Smooth muscle cell of the coronary artery (primary cell): ENCODE results near the gene SLC29A1. TPM values are rescaled to one million over a fixed set of nuclear protein-coding genes. Genes with fewer than 3 reads are reported as not detected.

Experiments
- total RNA-seq: library from RNA; depleted of rRNA; stranded (reverse); fragments of >200 nt; gene quantifications from 2 replicates; pipeline ENCODE4 v1.2.3, GENCODE V29; 2014; ENCODE audit warnings: low replicate concordance

The SLC29A1 gene
- total RNA-seq, result 12.3 and 14.6 TPM in 2 replicates

DNA sequence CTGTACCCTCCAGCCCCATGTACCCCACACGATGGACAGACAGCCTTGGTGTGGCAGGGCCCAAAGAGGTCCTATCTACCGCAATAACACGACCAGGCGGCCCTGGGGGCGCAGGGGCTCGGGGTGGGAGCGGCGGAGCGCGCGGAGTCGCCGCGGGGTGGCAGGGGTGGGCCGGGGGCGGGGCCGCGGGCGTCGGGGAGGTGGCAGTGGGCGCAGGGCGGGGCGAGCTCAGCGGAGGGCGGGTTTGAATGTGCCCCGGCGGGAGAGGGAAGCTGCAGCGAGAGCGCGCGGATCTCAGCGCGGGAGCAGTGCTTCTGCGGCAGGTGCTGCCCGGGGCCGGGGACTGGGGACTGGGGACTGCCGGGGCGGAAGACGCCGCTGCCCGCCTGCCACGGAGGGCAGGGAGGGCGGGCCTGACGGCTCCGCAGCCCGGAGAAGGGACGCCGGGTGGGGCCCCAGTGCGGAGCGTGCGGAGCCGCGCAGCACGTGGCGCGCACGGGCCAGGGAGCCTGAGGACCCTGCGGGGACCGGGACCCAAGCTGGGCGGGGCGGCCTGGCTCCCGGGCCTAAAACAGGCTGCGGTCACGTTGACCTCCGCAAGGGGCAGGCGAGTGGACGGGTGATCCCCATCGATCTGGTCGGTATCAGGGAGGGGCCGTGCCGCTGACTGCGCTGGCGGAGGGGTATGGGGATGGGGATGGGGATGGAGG is at the start of gene SLC29A1:
TSS of gene SLC29A1 (plus strand) at position 277 of the 710 bp plus-strand sequence. CDS start 3,719 bp downstream, outside the sequence.

DNA sequence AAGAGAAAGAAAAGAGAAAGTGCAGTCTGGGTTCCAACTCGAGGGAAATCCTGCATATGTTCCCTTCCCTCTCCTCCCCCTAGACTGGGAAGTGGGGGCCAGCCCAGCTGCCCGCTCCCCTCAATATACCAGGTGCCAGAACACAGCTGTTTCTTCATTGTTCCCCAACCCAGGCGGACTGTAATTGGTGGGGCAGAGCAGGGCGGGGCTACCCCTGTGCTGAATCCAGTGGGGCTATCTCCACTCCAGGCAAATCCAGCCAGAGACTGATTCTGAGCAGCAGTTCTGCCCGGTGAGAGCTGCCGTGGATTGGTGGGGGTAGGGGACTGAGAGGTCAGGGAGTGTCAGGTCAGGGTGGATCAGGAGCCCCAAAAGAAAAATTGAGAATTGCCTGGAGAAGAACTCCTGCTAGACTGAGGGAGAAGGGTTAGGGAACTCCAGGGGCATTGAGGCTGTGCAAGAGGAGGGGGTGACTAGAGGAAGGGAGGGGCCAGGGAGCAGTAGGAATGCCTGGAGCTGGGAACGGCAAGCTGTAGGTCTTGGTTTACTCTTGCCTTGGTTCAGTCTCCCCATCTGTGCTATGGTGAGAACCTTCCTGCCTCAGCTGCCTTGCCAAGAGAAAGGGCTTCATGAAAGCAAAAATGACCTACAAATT is 6.6 kb upstream of the SLC29A1 start, which contains the start of gene MYMX:
TSS of gene MYMX (plus strand) at position 250 of the 655 bp plus-strand sequence. CDS start 546 bp downstream, outside the sequence.

DNA sequence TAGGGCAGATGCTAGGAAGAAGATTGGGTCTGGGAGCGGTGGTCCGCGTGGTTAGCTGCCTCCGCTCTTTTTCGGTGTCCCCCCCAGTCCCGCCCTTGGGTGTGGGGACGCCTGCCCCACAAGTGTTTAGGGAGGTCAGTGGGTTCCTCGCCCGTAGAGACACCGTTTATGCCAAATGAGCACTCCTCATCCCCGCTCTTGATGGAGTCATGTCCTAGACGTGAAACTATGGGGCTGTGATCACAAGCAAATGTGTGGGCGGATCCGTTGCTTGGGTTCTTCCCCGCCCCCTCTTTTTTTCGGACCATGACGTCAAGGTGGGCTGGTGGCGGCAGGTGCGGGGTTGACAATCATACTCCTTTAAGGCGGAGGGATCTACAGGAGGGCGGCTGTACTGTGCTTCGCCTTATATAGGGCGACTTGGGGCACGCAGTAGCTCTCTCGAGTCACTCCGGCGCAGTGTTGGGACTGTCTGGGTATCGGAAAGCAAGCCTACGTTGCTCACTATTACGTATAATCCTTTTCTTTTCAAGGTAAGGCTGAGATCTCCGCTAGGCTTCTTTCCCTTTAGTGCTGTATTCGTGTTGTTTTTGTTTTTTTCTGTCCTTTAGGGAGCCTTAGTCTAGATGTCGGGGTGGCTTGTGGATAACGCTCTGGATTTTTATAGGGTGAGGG is 23.4 kb downstream of the SLC29A1 start, which contains the start of gene HSP90AB1:
TSS of gene HSP90AB1 (plus strand) at position 439 of the 675 bp plus-strand sequence. CDS start 1,529 bp downstream, outside the sequence.

DNA sequence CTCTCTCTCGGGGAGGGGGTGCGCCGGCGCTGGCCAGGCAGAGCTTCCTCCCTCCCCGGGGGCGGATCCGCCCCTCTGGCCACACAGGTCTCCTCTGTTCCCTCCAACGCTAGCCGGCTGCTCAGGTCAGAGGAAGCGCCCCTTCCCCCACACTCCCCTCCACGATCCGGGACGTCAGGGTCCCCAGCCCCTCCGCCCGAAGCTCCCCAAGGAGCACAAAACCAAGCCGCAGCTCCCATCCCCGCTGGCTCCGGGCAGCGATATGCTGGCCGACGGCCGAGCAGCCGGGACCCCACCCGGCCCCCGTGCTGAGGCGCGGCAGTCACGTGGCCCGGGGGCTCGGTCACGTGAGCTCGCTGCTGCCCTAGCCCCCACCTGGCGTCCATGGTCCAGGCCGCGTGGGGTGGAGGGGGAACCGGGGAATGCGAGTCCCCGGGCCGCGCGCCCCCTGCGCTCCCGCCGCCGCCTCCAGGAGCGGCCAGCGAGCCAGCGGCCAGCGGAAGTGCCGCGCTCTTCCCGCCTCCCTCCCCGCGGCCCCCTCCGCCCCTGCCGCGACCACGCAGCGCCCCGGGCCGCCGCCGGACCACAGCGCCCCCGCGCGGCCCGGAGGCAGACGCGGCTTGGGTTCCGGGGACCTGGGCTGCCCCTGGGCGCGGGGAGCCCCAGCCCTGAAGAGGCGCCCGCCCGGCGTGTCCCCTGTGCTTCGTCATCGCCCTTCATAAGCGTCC is 33.8 kb downstream of the SLC29A1 start, which contains the start of gene SLC35B2:
TSS of gene SLC35B2 (minus strand) at position 504 of the 728 bp plus-strand sequence. CDS start at position 386, 118 bp downstream.

DNA sequence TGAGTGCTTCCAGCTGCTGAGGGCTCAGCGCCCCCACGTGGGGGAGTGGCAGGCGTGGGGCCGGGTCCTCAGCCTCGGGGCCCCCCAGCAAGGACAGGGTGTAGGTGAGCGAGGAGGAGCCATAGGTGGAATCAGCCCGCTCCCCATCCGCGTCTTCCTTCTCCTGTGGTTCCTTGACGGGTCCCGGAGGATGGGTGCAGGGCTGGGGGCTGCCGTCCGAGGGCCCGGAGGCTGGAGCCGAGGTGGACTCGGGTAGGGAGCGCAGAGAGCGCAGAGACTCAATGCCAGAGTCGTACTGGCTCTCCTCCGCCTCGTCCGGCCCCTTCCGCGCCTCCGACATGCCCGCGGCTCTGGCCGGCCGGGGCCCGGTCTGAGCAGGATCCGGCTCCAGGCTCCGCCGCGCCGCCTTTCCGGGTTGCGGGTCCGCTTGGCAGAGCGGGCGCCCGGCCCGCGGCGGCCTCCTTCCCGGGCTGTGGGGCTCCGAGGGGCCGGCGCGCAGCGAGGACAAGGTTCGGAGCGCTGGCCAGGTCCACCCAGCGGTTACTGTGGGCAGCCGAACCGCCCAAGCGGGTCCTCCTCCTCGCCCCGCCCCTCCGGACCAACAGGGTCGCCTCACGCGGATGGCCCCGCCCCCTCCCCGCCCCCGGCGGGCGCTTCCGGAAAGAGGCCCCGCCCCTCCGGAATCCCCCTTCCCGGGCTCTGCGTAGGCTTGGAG is 41.8 kb downstream of the SLC29A1 start, which contains the start of gene NFKBIE:
TSS of gene NFKBIE (minus strand) at position 545 of the 715 bp plus-strand sequence. CDS start at position 340, 205 bp downstream.

DNA sequence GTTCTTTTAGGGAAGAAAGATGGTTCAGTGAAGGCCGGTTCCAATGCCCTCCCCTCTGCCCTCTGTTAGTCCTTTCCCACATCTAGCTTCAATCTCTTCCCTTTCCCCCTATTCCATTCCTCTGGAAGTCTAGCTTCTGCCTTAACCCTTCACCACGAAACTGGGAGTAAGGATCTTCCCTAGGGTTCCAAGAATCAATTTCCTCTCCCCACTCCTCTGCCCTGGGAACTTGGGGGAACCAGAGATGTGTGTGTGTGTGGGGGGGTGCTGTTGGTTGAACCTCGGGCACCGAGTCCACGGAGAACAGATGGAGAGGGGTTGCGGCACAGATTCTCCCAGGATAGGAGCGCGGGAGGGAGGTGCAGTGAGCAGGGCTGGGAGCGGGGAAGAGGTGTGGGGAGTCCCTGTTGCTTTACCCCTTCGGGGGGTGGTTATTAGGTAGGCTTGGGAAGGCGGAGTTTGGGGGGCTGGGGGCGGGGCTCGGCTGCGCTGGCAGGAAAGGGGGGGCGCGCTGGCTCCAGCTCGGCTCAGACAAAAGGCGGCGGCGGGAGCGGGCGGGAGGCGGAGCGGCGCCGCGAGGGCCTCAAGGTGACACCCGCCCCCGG is 46.6 kb downstream of the SLC29A1 start, which contains the start of gene TMEM151B:
TSS of gene TMEM151B (plus strand) at position 530 of the 605 bp plus-strand sequence. CDS start 293 bp downstream, outside the sequence.

Other genes with a start within 250 kb of the SLC29A1 start
- 23.5 and 52.8 TPM in 2 replicates for gene MRPL14, start 96.1 kb upstream of the SLC29A1 start, total RNA-seq
- 14.3 and 24.2 TPM in 2 replicates for gene TMEM63B, start 96.0 kb upstream of the SLC29A1 start, total RNA-seq
- gene CAPN11, start 64.8 kb upstream of the SLC29A1 start, total RNA-seq, result not detected in 2 replicates
- 0.12 TPM in 1 of 2 replicates, not detected in the other for gene MYMX, start 6.7 kb upstream of the SLC29A1 start, total RNA-seq
- 367 and 497 TPM in 2 replicates for gene HSP90AB1, start 23.5 kb downstream of the SLC29A1 start, total RNA-seq
- 38.3 and 79.5 TPM in 2 replicates for gene SLC35B2, start 33.9 kb downstream of the SLC29A1 start, total RNA-seq
- 1.5 and 4.8 TPM in 2 replicates for gene NFKBIE, start 42.0 kb downstream of the SLC29A1 start, total RNA-seq
- gene TMEM151B, start 46.9 kb downstream of the SLC29A1 start, total RNA-seq, result not detected in 2 replicates
- 13.1 and 14.4 TPM in 2 replicates for gene AARS2, start 89.8 kb downstream of the SLC29A1 start, total RNA-seq
- not detected in 2 replicates for gene SPATS1, start 119.1 kb downstream of the SLC29A1 start, total RNA-seq
- gene CDC5L, start 164.1 kb downstream of the SLC29A1 start, total RNA-seq, result 11.3 and 18.1 TPM in 2 replicates